Thoracic aorta (tissue), 2 donors: ENCODE measurements around the gene FCMR. TPM values are rescaled to one million over a fixed set of nuclear protein-coding genes. Genes with fewer than 3 reads are reported as not detected.

ENCODE experiments used
- ATAC-seq: fragments of 150-250 bp; one replicate; pipeline ENCODE4 v1.8.0; 2017; ENCODE audit warnings: low read depth; ENCODE audit not compliant: insufficient number of reproducible peaks, low FRiP score
- DNase-seq: peaks from one replicate; pipeline ENCODE4 v3.0.0-alpha.2; 2020; ENCODE audit warnings: low spot score
- H3K27ac ChIP-seq, 2 donors: fragments of 200-600 bp; sonication (generic); 1 replicate in 1 of 2; 2 replicates in 1 of 2; pipeline ENCODE4 v1.5.1; 2016; ENCODE audit warnings: mild to moderate bottlenecking in 2 of 2, moderate library complexity in 2 of 2
- H3K27me3 ChIP-seq: fragments of 200-600 bp; sonication (generic); replicated peaks from 2 replicates; pipeline ENCODE4 v1.6.0; 2016; ENCODE audit warnings: mild to moderate bottlenecking; ENCODE audit not compliant: insufficient read depth
- H3K36me3 ChIP-seq: fragments of 200-600 bp; sonication (generic); one replicate; pipeline ENCODE4 v1.5.1; 2016
- H3K4me1 ChIP-seq, 2 donors: fragments of 200-600 bp; sonication (generic); 1 replicate in 1 of 2; 2 replicates in 1 of 2; pipeline versions ENCODE4 v1.5.1 to v1.6.0; 2016; ENCODE audit warnings: low read depth in 2 of 2, mild to moderate bottlenecking in 1 of 2; ENCODE audit not compliant: control insufficient read depth in 1 of 2
- H3K4me3 ChIP-seq: fragments of 200-600 bp; sonication (generic); 2 replicates; pipeline ENCODE4 v1.5.1; 2016; ENCODE audit warnings: mild to moderate bottlenecking
- H3K9me3 ChIP-seq: fragments of 200-600 bp; sonication (generic); 2 replicates; pipeline ENCODE4 v1.5.1; 2016
- CTCF ChIP-seq: fragments of 200-600 bp; sonication (generic); IDR thresholded peaks from one replicate; pipeline ENCODE4 v1.5.1; 2019; ENCODE audit warnings: antibody characterized with exemption
- total RNA-seq, 2 donors: library from RNA; depleted of rRNA; stranded (reverse); fragments of >200 nt; gene quantifications; one replicate each; pipeline versions ENCODE4 v1.1.0 to v1.2.3, GENCODE V29; 2016

Gene FCMR
- total RNA-seq, 2 donors from 2014 or later = 5.4 TPM; not detected in 1

GRCh38 chr1:206954459-206955342 is 33.0 kb upstream of the FCMR start:
- no peaks in the 10 kb centered on the region for H3K9me3 ChIP-seq

GRCh38 chr1:206953626-206954025 is 31.9 kb upstream of the FCMR start:
- Histone ChIP-seq H3K4me3 (no peak overlapping the region), H3K27me3 (no peaks in the 10 kb centered on the region), H3K36me3 (no peaks in the 10 kb centered on the region), H3K4me1 (no peaks in the 10 kb centered on the region), H3K27ac (no peak overlapping the region), H3K9me3 (no peaks in the 10 kb centered on the region)
- ATAC-seq = no peak
- no peak for DNase-seq
- TF ChIP-seq CTCF = no peak

More at GRCh38 chr1:206954459-206955342, 33.0 kb upstream of the FCMR start:
- Histone ChIP-seq H3K36me3 (no peaks in the 10 kb centered on the region), H3K27me3 (no peaks in the 10 kb centered on the region), H3K4me1 (no peaks in the 10 kb centered on the region), H3K27ac (no peak overlapping the region), H3K4me3 (no peak overlapping the region)
- DNase-seq (no peak), ATAC-seq (no peak)
- TF ChIP-seq CTCF = no peak

- H3K36me3 ChIP-seq = no peaks in the 10 kb centered on the region
- H3K9me3 ChIP-seq = no peaks in the 10 kb centered on the region
- TF ChIP-seq CTCF = no peak
- ATAC-seq = no peak
- H3K4me3 ChIP-seq = no peak overlapping the region
- H3K27ac ChIP-seq = no peak overlapping the region
- H3K4me1 ChIP-seq = no peaks in the 10 kb centered on the region
- DNase-seq = no peak
- H3K27me3 ChIP-seq = no peaks in the 10 kb centered on the region
These were observed 31.4 kb upstream of the FCMR start for GRCh38 chr1:206953126-206953525.

GRCh38 chr1:206952171-206952570 is 30.4 kb upstream of the FCMR start:
- H3K27ac ChIP-seq = no peak overlapping the region
- H3K4me3 ChIP-seq = no peak overlapping the region
- H3K9me3 ChIP-seq = no peaks in the 10 kb centered on the region
- TF ChIP-seq CTCF = no peak
- H3K36me3 ChIP-seq = no peaks in the 10 kb centered on the region
- H3K27me3 ChIP-seq = no peaks in the 10 kb centered on the region
- ATAC-seq (no peak), DNase-seq (no peak)
- no peaks in the 10 kb centered on the region for H3K4me1 ChIP-seq

- no peaks in the 10 kb centered on the region for H3K27me3 ChIP-seq
- H3K27ac ChIP-seq = no peak overlapping the region
- no peak for DNase-seq
- no peaks in the 10 kb centered on the region for H3K36me3 ChIP-seq
- TF ChIP-seq CTCF = no peak
- no peak for ATAC-seq
- no peaks in the 10 kb centered on the region for H3K4me1 ChIP-seq
- no peaks in the 10 kb centered on the region for H3K9me3 ChIP-seq
- no peak overlapping the region for H3K4me3 ChIP-seq
These were observed 29.8 kb upstream of the FCMR start for GRCh38 chr1:206951318-206952100.
